ENCODE results near the gene AURKA. TPM values are rescaled to one million over a fixed set of nuclear protein-coding genes. Genes with fewer than 3 reads are reported as not detected.
A peak's percentile ranks its signal among the peaks of the same experiment; 100 is the strongest.

Gene AURKA
- total and polyA plus RNA-seq, 9 of the 15 experiments (the other 6 are each of a cell fraction or from before 2014, with no cell fraction given), result 72.7 to 162 (median 113) TPM

DNA sequence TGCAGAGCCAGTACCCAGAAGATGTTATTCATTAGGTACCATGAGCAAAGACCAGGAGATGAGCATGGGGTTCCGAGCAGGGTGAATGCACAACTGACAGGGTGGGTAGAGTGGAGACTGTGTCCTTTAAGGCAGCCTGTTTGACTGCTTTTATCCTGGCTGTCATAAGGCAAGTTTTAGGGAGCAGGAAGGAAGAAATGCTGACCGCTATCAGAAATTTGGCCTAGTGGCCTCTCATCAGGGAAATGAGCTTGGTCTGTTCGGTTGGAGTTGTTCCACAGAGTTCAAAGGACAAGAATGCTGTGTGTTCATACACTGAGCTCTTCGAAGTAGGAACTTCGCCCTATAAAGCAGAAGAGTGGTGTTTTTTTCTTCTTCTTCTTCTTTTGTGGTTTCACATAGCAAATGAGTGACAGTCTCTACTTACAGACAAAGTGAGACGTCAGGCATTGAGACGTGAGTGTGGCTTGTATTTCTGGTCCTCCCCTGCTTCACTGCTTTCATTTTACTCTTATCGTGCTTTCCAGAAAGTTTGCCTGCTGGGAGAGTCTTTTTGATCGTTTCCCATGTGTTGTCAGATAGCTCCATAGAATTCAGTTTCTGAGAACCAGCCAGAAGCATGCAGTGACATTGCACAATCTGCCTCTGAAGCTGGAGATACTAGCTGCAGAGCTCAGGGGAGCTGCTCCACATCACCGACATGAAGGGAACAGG lies 19.9 kb upstream of the AURKA start, which contains the start of gene CASS4 (continued):
- TF ChIP-seq CCAR2 (IDR thresholded peaks at IDR 0.05; ENCODE audit: low read depth, low read length) (no peak), STAG1 (CRISPR knock-in tag; IDR thresholded peaks at IDR 0.05; ENCODE audit: borderline replicate concordance) (no peak), SIRT6 (IDR thresholded peaks at IDR 0.05; ENCODE audit: low read depth, low read length) (no peak), ELF2 (CRISPR knock-in tag; IDR thresholded peaks at IDR 0.05) (no peak), ZNF263 (CRISPR knock-in tag; IDR thresholded peaks at IDR 0.05; ENCODE audit: borderline replicate concordance) (no peak; the same call in 1 of the 2 replicates), XRCC3 (IDR thresholded peaks at IDR 0.05) (no peak), EP300 (IDR thresholded peaks at IDR 0.05; ENCODE audit: low read length) (peak; percentile 99), ILF3 (IDR thresholded peaks at IDR 0.05; ENCODE audit: borderline replicate concordance) (no peak), SP1 (CRISPR knock-in tag; IDR thresholded peaks at IDR 0.05) (peak; percentile 53; the same call in 1 of the 2 replicates), NFXL1 (CRISPR knock-in tag; IDR thresholded peaks at IDR 0.05) (no peak), NCOA4 (IDR thresholded peaks at IDR 0.05; ENCODE audit: partially characterized antibody) (no peak), CBX5 (IDR thresholded peaks at IDR 0.05; ENCODE audit: borderline replicate concordance, low read depth) (peak; percentile 89; the same call in 1 of the 2 replicates), HCFC1 (IDR thresholded peaks at IDR 0.05; ENCODE audit: low read depth, low read length) (0 out of 2 replicates have a peak, but pooled peaks have one; percentile 38), HNRNPH1 (optimal IDR thresholded peaks at IDR 0.05; ENCODE audit: low read depth, low read length) (no peak), MAZ (CRISPR knock-in tag; conservative IDR thresholded peaks at IDR 0.05 in 1 of 2, IDR thresholded peaks at IDR 0.05 in 1 of 2) (peak in 1 of 2 experiments; percentile 58; a peak in 2 of 4 replicates), ZNF384 (IDR thresholded peaks at IDR 0.05; ENCODE audit: low read depth, low read length) (peak; percentile 71), CREBBP (IDR thresholded peaks at IDR 0.05; ENCODE audit: low read depth, low read length) (no peak), ZNF12 (CRISPR knock-in tag; IDR thresholded peaks at IDR 0.05) (0 out of 2 replicates have a peak, but pooled peaks have one; percentile 48), FOS (IDR thresholded peaks at IDR 0.05; ENCODE audit: extremely low read depth, insufficient read length) (no peak), CAMTA2 (CRISPR knock-in tag; conservative IDR thresholded peaks at IDR 0.05) (no peak), BCOR (IDR thresholded peaks at IDR 0.05) (peak; percentile 87), ZNF589 (CRISPR knock-in tag; IDR thresholded peaks at IDR 0.05; ENCODE audit: low read depth) (peak; percentile 77), TCFL5 (CRISPR knock-in tag; conservative IDR thresholded peaks at IDR 0.05) (no peak), MCM3 (IDR thresholded peaks at IDR 0.05) (no peak)
- TF ChIP-seq, protein P1, sequence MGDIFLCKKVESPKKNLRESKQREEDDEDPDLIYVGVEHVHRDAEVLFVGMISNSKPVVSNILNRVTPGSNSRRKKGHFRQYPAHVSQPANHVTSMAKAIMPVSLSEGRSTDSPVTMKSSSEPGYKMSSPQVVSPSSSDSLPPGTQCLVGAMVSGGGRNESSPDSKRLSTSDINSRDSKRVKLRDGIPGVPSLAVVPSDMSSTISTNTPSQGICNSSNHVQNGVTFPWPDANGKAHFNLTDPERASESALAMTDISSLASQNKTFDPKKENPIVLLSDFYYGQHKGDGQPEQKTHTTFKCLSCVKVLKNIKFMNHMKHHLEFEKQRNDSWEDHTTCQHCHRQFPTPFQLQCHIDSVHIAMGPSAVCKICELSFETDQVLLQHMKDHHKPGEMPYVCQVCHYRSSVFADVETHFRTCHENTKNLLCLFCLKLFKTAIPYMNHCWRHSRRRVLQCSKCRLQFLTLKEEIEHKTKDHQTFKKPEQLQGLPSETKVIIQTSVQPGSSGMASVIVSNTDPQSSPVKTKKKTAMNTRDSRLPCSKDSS (IDR thresholded peaks at IDR 0.05; ENCODE audit: low read depth, partially characterized antibody), result no peak
- TF ChIP-seq, protein P2, sequence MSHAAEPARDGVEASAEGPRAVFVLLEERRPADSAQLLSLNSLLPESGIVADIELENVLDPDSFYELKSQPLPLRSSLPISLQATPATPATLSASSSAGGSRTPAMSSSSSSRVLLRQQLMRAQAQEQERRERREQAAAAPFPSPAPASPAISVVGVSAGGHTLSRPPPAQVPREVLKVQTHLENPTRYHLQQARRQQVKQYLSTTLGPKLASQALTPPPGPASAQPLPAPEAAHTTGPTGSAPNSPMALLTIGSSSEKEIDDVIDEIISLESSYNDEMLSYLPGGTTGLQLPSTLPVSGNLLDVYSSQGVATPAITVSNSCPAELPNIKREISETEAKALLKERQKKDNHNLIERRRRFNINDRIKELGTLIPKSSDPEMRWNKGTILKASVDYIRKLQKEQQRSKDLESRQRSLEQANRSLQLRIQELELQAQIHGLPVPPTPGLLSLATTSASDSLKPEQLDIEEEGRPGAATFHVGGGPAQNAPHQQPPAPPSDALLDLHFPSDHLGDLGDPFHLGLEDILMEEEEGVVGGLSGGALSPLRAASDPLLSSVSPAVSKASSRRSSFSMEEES (CRISPR knock-in tag; IDR thresholded peaks at IDR 0.05), result no peak
- TF ChIP-seq, protein P3, sequence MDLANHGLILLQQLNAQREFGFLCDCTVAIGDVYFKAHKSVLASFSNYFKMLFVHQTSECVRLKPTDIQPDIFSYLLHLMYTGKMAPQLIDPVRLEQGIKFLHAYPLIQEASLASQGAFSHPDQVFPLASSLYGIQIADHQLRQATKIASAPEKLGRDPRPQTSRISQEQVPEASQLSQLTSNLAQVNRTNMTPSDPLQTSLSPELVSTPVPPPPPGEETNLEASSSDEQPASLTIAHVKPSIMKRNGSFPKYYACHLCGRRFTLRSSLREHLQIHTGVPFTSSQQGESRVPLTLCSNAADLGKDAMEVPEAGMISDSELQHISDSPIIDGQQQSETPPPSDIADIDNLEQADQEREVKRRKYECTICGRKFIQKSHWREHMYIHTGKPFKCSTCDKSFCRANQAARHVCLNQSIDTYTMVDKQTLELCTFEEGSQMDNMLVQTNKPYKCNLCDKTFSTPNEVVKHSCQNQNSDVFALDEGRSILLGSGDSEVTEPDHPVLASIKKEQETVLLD (IDR thresholded peaks at IDR 0.05), result peak; percentile 25; the same call in 1 of the 2 replicates

Measured in K562 (cell line).